ENCODE results near the gene KCNC3.
A peak's percentile ranks its signal among the peaks of the same experiment; 100 is the strongest.

The KCNC3 gene

GRCh38 chr19:50327461-50328223 lies 1.5 kb downstream of the KCNC3 start:
- no peak for DNase-seq (ENCODE audit: low spot score)

- no peak for DNase-seq (ENCODE audit: low spot score)
These were observed 2.2 kb downstream of the KCNC3 start for GRCh38 chr19:50327013-50327412.

- no peak for DNase-seq (ENCODE audit: low spot score)
These were observed 3.0 kb downstream of the KCNC3 start for GRCh38 chr19:50326101-50326664.

- peak; percentile 56 for DNase-seq (ENCODE audit: low spot score)
These were observed 3.7 kb downstream of the KCNC3 start for GRCh38 chr19:50325310-50326100.

DNA sequence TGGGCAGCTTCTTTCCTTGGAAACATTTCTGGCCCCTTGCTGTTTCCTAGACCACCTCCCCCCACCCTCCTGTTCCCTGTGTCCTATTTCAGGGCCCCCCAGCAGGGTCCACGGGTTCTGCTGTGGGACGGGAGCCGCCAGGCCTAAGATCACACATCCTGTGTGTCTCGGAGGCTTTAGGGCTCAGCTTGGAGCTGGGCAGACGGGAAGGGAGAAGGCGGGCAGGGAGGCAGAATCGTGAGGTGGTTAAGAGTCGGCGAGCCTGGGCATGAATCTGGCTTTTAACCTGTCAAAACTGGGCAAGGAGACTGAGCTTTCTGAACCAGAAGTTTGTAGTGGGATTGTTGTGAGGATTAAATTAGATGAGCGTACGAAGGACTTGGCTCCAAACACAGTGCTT lies 4.8 kb downstream of the KCNC3 start:
- no peak for DNase-seq (ENCODE audit: low spot score)

DNA sequence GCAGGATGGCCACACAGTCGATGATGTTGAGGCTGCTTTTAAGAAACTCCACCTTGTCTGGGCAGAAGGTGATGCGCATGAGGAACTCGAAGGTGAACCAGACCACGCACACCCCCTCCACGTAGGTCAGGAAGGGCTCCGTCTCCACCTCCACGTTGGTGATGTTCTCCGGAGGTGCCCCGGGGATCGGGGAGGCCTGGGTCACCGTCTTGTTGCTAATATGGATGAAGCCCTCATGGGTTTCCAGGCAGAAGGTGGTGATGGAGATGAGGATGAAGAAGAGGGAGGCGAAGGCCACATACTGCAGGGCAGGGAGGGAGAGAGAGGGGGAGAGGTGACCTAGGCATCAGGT lies 5.4 kb downstream of the KCNC3 start:
- DNase-seq (ENCODE audit: low spot score) = no peak

GRCh38 chr19:50322931-50323781 lies 6.0 kb downstream of the KCNC3 start:
- no peak for DNase-seq (ENCODE audit: low spot score)

- DNase-seq (ENCODE audit: low spot score) = no peak
These were observed 6.9 kb downstream of the KCNC3 start for GRCh38 chr19:50322234-50322633.

- no peak for DNase-seq (ENCODE audit: low spot score)
These were observed 7.3 kb downstream of the KCNC3 start for GRCh38 chr19:50321831-50322230.

- DNase-seq (ENCODE audit: low spot score) = no peak
These were observed 8.6 kb downstream of the KCNC3 start for GRCh38 chr19:50320596-50320995.

- no peak for DNase-seq (ENCODE audit: low spot score)
These were observed 9.1 kb downstream of the KCNC3 start for GRCh38 chr19:50320051-50320450.

DNA sequence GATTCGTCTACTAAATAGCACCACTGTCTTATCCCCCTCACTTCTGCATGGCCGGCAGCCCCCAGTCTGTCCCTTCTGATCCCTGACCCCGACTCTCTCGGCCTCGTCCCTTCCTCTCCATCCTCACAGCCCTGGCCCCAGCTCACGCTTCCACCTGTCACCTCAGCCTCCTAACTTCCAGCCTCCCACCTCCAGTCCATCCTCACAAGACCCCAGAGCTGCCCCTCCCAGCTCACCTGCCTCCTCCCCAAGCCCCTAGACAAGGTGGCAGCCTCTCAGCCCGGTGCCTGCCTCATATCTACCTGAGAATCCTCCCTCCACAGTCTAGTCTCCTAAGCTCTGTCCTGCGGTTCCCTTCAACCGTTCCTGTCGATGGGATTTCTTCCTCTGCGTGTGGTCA lies 10.0 kb downstream of the KCNC3 start:
- DNase-seq (ENCODE audit: low spot score) = no peak

- DNase-seq (ENCODE audit: low spot score) = no peak
These were observed 10.7 kb downstream of the KCNC3 start for GRCh38 chr19:50318438-50318837.

GRCh38 chr19:50317115-50317514 lies 12.1 kb downstream of the KCNC3 start:
- DNase-seq (ENCODE audit: low spot score) = no peak

DNA sequence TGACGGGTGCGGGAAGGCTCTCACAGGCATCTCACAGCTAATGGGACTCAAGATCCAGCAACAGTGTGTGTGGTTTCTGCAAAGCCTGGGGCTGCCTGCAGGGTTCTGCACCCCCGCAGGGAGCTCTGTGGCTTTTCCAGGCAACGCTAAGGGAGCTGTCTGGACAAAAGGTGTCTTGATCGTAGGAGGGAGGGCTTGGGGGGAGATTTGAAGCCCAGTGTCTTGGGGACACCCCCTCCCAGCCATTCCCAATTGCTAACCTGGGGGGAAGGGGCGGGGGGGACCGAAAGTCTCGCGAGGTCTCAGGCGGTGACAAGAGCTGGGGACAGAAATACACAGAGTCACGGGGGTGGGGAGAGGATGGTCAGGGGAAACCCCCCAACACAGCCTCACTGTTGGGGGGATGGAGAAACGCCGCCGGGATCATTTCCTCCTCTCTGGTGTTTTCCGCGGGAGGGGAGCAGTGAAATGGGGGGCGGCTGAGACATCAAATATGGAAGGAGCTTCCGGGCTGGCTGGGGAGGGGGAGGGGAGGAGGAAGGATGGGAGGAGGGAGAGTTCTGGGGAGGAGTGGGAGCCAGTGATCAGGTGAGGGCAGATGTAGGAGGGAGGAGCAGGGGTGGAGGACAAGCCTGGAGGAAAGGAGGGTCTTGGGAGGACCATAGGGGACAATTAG lies 13.3 kb downstream of the KCNC3 start:
- DNase-seq (ENCODE audit: low spot score) = no peak

DNA sequence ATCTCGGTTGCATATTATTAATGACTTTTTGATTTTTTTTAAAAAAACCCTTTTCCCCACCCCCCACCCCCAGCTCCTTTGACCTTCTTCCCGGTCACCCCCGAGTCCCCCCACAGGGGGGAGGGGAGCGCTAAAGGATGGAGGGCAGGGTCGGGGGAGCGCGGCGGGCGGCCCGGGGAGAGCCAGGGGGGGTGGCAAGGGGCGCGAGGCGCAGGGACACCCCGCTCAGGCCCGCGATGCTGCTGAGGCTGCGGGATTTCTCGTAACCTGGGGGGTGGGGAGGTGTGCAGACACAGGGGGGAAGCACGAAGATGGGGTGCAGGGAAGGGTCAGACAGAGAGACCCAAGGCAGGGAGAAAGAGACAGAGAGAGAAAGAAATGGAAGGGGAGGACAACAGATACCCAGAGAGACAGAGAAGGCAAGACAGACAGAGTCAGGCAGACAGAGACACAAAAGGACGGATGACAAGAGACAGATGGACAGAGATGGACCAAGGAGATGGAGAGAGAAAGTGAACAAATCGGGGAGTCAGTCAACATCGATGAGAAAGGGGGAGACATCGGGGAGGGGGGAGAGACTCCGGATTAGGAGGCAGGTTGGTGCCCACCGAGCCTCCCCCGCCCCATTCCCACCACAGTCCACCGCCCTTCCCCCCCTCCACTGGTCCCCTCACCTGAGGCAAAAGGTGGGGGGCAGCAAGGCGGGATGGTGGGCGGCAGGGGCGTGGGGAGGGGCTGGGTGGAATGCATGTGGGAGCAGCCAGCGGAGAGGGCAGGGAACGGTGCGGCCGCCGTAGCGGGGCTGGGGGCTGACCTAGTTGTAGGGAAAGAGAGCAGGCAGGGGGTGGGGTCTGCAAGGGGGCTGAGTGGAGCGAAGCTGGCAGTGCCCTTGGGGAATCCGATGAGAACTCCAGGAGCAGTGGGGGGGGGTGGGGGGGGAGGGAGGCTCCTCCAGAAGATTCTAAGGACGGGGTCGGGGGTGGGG lies 14.2 kb downstream of the KCNC3 start:
- no peak for DNase-seq (ENCODE audit: low spot score)

DNA sequence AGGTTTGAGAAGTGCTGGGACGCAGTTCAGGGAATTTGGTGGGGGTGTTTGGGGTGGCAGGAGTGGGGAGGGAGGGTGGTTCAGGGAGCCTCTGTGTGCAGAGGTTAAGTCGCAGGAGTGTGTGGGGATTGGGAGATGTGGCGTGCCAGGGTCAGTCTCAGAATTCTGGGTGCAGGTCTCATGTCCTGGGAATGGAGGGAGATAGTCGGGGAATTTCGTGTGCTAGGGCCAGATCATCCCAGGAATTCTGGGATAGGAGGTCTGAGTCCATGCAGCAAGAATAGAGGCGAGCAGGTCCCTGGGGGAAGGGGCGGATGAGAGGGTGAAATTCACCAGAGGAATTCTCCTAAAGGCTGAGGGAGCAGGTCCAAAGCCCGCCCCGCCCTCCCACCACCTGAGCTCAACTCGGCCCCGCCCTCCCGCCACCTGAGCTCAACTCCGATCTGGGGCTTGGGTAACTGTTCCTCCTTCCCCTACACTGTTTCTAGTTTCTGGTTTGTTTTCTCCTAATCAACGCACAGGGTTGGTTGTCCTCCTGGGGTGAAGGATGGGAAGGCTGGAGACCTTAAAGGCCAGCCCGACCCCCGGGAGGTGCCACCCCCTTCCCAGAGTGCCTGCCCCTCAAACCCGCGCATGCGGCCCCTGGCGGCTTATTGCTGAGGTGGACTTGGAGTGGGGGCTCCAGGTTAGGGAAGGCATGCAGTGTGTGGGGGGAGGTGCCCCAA lies 15.2 kb downstream of the KCNC3 start:
- DNase-seq (ENCODE audit: low spot score) = no peak

DNA sequence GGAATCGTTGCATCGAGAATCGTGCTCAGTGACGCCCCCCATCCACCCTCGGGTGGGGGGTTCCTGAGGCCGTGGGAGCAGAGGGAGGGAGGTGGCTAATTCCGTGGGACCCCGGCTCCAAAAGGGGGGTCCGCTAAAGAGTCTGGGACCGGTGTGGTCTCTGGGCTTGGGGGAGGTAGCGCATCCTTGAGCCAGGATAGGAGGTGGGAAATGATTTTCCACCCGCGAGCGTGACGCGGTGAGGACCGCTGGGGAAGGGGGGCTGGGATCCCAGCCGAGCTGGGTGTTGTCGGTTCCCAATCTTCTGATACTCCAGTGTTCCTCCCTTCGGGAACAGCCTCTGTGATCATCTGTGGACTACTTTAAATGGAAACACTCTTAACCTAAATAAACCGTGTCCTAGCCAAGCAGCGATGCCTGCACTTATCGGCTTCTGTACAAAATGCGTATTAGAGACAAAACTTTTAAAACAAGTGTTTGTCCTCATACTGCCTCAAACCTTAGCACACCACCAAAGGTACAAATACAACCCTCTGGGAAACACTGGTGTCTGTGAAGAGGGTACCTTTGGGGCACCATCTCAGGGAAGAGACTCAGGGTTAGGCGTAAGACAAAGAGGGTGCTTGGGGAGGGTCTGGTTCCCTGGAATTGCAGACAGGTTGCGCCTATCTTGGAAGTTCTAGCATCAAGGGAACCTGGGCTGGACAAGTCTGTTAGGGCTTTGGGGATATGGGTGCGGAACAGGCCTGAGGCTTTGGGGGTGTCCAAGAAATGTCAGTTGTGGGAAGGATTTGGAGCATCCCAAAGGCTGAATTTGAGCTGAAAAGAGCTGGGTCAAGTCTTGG lies 16.0 kb downstream of the KCNC3 start:
- DNase-seq (ENCODE audit: low spot score) = no peak

All from kidney capillary endothelial cell (primary cell).